NCI-H345 treated with DMSO at 0.1 percent for 48 hours (cell line): ENCODE results near the gene LRP11.

Experiments used
- DNase-seq: peaks from one replicate; lab custom pipeline; 2025; ENCODE audit not compliant: unreplicated experiment; lab: John Stamatoyannopoulos, UW

LRP11 gene

DNA sequence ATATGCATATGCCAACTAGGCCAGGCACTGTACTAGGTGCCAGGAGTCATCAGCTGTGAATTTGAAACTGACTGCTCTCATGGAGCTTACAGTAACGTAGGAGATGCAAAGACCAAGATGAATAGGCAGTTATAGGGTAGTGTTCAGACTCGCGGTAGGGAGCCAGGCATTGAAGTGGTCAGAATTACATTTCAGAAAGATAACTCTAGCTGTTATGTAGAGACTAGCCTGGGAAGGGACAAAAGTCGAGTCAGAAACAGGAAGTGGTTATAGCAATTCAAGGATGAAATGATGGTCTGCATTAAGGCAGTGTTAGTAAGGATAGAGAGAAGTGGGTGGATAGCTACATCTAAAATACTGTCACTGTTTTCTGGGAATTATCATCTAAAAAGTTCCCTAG lies 58.0 kb downstream of the LRP11 start:
- DNase-seq, result no peak

DNA sequence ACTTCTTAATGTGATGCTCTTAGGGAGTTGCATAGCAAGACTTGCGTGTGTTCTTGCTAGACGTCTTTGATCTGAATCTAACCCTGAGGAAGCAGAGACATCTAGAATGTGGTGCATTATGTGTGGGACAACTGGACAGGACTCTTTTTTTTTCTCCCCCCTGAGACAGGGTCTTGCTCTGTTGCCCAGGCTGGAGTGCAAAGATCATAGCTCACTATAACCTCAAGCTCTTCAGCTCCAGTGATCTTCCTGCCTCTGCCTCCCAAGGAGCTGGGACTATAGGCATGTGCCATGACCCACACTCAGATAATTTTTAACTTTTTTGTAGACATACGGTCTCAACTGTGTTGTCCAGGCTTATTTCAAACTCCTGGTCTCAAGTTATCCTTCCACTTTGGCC lies 80.6 kb downstream of the LRP11 start:
- DNase-seq, result no peak

DNA sequence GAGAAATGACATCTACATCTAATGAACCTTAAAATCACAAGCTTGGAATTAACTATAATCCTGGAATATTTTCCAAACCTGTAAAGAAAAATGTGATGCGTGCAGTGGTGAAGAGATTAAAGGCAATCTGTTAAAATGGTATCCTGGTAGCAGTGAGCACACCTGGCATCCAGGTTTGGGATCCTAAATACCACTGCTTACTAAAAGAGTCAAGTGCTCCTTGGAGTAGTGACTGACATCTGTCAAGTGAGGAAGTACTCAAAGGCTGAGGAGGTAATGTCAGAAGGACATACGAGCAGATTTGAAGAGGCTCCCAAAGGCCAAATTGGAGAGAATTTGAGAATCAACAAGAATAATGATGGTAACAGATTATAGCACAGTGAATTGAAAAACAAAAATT lies 81.8 kb downstream of the LRP11 start:
- DNase-seq, result no peak

DNA sequence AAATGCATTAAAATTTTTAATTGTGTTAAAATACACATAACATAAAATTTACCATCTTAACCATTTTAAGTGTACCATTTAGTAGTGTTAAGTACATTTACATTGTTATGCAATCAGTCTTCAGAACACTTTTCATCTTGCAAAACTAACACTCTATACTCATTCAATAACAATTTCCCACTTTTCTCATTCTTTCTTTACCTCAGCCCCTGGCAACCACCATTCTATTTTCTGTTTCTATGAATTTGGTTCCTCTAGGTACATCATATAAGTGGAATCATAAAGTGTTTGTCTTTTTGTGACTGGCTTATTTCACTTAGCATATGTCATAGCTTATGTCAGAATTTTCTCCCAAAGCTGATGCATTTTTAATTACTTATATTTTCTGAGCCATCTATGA lies 82.4 kb downstream of the LRP11 start:
- no peak for DNase-seq

DNA sequence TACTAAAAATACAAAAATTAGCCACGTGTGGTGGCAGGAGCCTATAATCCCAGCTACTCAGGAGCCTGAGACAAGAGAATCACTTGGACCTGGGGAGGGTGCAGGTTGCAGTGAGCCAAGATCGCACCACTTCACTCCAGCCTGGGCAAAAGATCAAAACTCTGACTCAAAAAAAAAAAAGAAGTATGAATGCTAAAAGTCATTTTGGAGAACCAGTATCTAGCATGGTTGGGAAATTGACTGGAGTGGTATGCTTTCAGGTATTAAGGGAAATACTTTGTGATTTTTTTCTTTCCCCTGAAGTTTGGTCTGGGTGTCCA lies 84.6 kb downstream of the LRP11 start:
- no peak for DNase-seq

DNA sequence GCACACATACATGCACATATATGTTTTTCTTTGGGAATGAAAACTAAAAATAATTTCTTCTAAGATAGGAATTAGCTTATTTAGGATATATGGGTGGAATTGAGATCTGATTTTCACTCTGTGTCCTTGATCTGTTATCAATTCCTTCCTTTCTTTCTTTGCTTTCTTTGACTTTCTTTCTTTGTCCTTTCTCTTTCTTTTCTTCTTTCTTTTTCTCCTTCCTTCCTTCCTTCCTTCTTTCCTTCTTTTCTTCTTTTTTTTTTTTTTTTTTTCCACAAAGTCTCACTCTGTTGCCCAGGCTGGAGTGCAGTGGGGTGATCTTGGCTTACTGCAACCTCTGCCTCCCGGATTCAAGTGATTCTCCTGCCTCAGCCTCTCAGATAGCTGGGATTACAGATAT lies 86.5 kb downstream of the LRP11 start:
- DNase-seq, result no peak

DNA sequence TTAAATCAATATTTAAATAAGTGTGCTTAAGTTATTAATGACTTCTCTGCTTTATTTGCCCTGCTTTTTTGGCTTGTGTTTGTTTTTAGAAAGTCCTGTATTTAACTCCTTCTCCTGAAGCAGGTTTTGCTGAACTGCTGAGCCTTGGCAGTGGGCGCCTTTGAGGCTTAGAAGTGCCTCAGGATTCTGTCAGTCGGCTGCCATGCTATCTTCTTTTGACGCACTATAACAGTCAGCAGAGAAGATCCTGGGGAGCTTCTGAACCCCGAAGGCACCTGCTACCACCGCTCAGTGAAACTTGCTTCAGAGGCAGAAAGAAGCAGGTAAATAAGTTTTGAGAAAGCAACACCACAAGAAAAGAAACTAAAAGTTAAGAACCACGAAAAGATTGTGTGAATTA lies 92.2 kb downstream of the LRP11 start:
- DNase-seq, result no peak

DNA sequence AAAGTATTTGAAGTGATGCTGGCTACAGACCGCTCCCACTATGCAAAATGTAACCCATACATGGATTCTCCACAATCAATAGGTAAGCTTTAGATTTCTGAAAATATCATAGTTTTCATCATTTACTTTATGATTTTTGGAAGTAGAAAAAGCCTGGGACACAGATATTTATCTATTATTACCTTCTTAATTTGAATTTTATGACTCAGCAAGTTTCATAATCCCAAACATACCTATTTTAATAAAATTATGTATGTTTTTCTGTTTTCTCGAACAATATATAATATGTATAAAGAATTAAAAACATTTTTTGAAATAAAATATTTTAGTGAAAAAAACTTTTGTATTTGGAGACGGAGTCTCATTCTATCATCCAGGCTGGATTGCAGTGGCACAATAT lies 93.0 kb downstream of the LRP11 start:
- no peak for DNase-seq

DNA sequence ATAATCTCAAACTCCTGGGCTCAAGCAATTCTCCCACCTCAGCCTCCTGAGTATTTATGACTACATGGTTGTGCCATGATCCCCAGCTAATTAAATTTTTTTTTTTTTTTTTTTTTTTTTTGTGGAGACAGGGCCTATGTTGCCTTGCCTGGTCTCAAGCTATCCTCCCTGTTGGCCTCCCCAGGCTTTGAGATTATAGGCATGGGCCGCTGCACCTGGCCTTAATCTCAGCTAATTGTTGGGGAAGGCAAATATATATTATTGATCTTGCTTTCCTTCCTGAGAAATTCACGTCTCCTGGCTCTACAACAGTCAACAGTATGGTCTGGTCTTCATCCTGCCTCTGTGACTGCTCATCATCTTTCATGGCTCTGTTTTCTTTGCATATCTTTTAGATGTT lies 94.5 kb downstream of the LRP11 start:
- DNase-seq, result no peak
